EH (cell line): ENCODE results near the gene INSYN2B.

ENCODE experiments used
- DNase-seq: peaks from one replicate; pipeline ENCODE4 v3.0.0-alpha.2; 2015; ENCODE audit warnings: low read depth

INSYN2B gene

DNA sequence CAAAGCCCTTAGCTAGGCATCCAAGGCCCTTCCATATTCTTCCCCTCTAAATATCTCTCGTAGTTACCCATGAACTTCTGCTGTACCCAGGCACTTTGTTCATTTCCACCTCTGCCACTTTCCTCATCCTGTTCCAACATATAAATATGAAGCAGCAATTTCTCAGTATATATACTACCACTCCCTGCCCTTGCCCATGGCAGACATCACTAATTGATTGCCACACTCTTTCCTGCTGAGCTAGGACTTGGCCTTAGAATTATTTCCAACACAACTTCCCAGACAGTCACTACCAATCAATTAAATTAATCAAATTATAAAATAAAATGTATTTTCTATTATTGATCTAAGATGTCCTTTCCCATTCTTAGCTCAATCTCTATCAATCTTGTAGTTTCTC is 8.5 kb downstream of the INSYN2B start:
- DNase-seq = no peak

DNA sequence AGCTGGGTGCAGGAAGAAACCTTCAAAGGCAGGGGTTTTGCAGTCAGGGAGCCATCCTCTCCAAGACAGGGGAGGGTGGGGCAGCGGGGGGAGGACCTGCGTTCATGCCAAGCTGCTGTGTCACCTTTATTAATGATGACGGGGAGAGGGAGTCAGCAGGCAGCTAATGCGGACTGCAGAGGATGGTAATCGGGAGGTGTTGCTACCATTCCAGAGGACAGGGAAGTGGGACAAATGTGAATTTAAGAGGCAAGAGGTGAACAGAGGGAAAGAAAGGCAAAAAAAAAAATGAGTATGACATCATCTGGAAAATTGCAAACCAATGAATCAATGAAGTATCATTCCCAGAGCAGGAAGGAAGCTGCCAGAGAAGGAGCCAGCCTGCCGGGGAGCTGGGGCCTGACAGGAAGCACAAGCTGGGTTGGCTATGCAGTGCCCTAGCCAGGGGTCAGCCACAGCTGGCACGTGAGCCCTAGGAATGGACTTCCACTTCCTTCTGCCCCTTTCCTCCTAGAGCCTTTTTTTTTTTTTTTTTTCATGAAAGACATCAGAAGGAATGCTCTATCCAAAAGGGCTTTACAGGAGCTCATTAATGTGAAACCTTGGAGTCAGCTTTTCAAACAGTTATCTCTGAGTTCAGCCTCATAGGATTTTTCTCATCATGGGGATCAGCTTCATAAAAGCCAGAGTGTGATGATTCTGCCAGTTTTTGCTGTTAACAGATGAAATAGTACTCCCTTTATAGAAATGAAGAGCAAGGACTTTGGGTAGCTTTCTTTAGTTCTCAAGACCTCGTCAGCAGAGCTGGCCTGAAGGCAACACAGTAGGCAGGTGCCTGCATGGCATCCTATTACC is 9.2 kb downstream of the INSYN2B start:
- DNase-seq = peak; percentile 92

DNA sequence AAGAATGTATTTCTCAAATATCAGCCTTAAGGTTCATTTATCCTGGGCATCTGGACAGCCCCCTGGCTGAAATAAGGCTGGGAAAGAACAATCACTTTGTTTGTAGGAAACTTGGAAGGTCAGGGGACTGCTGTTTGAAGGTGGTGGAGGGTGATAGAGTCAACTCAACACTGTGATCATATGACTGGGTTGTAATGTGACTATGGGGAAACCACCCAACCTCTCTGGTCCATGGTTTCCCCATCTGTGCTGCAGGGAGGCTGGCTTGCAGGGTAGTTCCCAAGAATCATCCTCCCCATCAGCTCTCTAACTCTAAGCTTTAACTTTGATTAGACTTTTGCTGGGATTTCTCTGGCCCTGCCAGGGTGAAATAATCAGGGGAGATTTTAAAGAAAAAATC is 10.0 kb downstream of the INSYN2B start:
- DNase-seq = no peak

DNA sequence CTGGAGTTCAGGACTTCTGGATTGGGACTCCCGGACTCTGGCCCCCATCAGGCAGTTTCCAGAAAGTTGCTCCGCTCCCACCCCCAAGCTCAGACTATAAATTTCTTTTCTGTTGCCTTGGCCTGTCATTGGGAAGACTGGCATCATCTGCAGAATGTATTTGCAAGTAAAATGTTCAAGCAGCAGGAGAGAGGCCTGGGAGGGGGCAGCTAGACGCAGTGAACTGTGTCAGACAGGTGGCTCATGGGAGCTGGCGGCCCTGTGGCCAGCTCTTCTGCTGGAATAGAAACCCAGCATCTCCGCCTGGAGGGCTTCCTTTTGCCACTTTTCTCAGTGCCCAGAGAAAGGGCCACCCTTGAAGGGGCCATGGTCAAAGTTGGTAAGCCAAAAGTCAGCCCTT is 16.0 kb downstream of the INSYN2B start:
- no peak for DNase-seq

DNA sequence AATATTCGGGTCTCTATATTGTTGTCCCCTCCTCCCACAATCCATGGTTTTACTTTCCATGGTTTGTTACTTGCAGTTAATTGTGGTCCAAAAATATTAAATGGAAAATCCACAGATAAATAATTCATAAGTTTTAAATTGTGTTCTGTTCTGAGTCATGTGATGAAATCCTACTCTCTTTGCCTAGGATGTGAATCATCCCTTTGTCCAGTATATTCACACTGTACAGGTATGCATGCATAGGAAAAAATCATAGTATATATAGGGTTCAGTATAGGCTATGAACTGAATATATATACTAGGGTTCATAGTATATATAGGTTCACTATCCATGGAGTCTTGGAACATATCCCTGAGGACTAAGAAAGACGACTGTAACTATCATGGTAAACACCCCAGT is 19.6 kb downstream of the INSYN2B start:
- no peak for DNase-seq

DNA sequence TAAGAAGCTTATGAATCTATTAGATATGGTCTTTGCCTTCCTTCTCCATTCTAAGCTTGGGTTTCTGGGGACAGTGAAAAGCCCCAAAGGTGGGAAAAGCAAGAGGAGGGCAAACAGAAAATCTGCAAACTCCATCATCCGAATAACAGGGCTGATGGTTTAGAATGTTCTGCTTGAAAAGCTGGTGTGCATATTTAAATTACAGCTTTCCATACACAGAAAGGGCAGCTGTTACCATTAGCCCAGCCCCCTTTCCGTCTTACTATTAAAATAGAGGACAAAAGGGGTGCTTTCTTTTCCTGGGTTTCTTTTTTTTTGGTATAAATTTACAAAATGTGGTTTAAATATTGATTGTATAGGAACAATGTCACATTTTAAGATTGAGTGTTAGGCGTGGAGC is 22.0 kb downstream of the INSYN2B start:
- no peak for DNase-seq

DNA sequence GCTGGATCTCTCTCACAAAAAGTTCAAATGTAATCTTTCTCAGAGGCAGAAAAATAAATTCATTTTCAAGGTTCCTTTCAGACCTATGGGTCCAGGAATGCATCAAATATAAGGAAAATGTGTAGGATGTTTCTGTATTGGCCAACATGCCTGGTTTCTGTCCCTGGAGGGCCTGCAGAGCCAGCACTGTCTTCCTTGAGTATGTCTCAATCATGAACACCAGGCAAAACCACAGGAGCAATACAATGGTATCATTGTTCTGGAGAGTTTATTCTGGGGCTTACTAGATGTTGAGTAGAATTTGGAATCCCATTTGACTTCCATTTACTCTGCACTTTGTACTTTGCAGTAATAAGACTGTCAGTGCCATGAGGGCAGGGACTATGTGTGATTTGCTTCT is 23.5 kb downstream of the INSYN2B start:
- DNase-seq = no peak

DNA sequence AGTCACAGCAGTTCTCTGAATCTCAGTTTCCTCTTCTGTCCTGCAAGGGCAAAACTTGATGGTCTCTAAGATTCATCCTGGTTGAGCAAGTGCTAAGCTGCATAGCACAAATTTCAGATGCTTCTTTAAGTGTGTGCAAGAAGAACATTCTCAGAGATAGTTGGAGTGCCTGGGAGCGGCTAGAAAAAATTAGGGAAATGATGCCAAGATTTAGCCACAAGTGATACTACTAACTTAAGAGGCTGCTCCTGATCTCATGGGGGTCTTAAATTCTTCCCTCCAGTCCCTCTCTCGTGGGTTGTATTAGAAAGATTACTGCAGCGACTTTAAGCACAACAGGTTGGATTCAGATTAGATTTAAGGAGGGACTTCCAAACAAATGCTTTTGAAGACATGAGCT is 24.2 kb downstream of the INSYN2B start:
- no peak for DNase-seq

DNA sequence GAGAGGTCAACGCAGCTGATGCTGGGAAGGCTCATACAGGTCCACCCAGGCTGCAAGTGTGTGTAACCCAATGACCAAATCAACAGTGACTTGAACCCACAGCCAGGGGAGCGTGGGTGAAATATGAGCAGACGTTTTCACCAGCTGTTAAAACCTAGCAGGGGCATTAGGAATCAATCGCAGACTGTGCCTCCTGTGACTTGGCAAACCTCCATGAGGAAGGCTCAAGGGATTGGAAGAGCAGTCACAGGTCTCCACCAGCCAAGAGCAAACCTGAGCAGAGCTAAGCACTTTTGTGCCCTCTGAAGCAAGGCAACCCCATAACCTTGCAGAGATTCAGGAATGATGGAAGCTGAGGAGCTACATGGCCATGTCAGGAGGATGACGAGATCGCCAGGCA is 25.5 kb downstream of the INSYN2B start:
- DNase-seq = no peak

DNA sequence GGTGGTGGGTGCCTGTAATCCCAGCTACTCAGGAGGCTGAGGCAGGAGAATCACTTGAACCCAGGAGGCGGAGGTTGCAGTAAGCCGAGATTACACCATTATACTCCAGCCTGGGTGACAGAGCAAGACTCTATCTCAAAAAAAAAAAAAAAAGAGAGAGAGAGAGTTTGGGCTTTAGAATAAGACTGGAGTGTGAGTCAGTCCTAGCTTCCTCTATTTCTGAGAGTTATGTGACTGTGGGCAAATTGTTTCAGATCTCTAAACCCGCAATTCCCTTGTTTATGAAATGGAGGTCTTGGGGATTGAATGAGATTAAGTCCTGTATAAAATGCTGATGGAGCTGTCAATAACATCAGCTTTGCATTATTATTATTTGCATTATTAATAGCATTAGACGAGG is 27.1 kb downstream of the INSYN2B start:
- DNase-seq = peak; percentile 55

DNA sequence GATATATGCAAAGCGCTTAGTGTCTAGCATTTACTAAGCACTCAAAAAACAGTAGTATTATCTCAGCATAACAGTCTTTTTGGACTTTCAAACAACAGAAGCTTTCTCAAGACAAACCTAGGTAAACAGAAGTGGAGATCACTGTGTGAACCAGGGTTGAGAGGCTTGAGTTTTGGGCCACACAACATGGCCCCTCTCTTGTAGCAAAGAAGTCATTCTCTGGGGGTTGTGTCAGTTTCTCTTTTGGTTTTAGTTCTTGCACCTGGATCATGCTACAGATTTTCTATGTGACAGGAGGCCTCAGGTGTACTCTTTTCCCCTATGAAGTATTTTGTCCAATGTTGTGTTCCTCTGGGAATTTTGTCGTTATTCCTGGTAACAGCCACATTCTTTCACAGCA is 30.0 kb downstream of the INSYN2B start:
- no peak for DNase-seq

DNA sequence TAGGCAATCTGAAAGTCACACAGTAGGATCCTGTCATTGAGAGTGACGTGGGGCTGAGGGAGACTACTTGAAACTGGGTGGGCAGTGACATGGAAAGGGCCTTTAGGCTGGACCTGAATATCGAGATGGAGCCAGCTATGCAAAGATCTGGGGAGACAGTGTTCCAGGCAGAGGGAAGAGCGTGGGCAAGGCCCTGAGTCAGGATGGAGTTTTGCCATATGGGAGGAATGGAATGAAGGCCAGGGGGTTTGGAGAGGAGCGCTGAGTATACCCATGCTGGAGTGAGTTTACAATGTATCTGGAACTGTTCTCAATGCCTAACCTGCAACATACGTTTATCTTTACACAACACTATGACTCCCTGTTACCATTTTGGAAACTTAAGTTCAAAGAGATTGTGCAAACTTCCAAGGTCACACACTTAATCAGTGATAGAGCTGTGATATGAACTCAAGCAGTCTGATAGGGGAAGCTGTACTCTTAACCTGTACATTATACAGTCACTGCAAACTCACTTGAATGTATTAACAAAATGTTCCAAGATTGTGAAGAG is 33.5 kb downstream of the INSYN2B start:
- no peak for DNase-seq

DNA sequence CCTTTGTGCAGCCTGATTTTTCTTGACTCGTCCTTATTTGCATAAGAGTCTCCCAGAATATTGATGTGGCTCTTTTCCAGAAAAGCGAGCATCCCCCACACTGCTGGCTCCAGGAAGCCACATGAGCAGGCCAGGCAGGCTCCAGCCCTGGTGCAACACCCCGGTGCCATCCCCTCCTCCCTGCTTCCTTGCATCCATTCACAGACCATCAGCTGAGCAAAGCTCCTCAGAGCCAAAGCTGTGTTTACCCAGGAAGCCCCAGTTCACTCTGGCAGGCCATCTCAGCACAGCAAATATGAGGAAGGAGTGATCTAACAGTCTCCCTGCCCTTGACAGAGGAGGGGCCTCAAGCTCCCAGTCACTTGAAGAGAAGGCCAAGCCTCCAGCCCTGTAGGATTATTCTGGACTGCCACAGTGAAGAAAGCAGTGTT is 34.4 kb downstream of the INSYN2B start:
- peak; percentile 97 for DNase-seq

DNA sequence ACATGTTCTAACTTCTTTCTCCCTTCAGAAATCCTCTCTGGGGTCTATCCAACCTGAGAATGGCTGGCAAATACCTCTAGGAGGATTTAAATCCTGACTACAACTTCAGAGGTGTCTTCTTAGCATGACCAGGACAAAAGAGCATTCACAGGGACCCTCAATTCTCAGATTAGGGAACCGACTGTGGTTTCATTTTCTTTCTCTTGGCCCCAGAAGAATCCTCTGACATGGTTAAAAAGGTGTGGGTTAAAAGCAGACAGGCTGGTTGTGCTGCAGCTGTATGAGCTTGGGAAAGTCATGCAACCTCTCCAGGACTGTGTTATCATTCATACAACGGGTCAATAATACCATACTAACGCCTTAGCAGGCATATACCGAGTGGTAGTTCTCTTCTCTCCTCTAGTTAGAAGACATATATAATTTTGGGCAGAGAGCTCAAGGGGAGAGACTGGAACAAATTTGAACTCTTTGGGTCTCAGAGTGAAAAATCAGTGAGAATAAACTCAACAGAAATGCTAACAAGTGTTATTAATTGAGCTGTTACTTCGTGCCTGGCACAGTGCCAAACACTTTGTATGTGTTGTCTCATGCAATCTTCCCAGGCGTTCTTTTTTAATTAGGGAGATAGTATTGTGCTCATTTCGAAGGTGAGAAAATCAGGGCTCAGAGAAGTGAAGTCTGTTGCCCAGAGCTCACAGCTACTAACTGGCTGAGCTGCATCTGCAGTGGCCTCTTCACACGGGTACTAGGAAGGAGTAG is 35.2 kb downstream of the INSYN2B start:
- DNase-seq = no peak

DNA sequence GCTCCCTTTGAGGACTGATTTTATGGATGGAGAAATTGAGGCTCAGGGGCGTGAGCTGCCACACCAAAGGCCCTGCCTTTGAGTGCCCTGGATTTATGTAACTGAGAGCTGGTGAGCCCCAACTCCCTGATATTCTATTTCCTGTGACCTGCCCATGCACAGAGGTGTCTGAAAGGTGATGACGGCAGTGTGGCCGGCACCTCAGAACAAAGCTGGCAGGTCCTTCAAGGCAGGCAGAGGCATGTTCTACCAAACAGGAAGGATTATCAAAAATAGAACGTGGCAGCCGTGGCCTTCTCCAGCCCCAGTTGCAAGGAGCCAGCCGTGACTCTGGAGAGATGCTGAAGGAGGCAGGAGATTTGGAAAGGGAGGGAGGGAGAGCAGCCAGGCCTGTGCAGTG is 36.2 kb downstream of the INSYN2B start:
- DNase-seq = no peak

DNA sequence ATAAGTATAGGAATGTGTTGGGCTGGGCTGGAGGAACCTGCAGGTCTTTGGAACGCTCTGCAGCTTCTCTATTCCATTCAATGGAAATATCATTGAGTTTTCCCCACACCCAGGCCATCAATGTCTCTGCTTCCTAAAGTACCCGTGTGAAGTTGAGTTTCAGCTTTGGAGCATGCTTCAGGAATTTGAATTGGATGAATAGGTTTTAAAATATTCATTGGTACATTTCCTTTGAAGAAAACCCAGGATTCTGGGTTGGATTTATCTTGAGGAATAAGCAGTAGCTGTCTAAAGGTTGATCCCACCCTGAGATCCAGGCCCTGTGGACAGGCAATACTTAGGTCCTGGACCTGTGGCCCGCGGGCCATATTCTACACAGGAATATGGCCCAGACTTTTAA is 37.3 kb downstream of the INSYN2B start:
- DNase-seq = peak; percentile 33

DNA sequence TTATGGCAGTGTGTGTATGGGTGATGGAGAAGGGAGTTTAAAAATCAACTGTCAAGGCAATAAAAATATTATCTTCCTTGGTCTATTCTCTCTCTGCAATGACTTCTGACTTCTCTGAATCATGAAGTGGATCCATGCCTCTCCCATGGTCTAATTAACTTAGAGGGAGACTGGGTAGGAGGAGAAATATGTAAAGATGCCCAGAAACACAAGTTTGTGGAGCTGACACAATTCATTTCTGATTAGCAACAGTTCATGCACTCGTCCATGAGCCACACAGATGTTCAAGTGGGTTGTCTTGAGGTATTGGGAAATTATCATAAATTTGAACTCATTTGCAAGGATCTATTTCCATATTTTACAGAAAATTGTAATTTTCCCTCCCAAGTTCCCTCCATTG is 38.1 kb downstream of the INSYN2B start:
- DNase-seq = peak; percentile 49

DNA sequence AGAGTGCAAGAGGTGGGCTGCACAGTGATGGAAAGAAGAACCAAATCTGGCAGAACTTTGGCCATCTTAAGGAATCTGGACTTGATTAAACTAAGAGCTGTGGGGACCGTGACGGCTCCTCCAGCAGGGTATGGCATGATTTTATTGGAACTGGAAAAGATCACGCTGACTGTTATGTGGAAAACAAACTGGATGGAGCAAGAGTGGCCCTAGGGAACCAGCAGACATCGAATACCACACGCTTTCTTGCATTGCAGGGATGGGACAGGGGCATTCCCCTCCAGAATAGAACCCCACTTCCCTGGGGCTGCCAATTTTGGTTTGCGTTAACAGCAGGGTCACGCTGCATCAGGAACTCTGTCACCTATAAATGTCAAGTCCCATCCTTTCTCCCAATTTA is 38.8 kb downstream of the INSYN2B start:
- no peak for DNase-seq

DNA sequence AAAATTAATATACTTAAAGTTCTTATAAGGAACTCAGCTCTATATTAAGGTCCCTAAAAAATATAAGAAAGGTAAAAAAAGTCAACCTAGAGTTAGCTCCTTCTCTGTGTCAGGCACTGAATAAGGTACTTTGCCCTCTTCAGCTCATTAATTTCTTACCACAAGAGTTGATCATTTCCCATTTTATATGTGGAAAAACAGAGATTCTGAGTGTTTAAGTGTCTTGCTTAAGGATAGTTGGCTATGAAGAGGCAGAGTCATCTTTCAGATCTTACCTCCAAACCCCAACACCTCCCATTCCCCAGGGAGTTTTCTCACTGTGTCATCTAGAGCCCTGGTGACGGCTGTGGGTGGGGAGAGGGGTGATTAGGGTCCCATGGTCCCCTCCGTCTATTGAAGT is 40.6 kb downstream of the INSYN2B start:
- DNase-seq = no peak

DNA sequence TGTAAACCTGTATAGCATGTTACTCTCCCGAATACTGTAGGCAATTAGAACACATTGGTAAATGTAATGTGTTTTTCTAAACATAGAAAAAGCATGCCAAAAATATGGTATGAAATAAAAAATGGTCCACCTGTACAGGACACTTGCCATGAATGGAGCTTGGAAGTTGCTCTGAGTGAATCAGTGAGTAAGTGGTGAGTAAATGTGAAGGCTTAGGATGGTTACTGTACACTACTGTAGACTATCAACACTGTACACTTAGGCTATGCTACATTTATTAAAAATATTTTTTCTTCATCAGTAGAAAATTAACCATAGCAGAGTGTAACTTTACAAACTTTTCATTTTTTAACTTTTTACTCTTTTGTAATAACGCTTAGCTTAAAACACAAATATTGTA is 41.9 kb downstream of the INSYN2B start:
- DNase-seq = no peak

DNA sequence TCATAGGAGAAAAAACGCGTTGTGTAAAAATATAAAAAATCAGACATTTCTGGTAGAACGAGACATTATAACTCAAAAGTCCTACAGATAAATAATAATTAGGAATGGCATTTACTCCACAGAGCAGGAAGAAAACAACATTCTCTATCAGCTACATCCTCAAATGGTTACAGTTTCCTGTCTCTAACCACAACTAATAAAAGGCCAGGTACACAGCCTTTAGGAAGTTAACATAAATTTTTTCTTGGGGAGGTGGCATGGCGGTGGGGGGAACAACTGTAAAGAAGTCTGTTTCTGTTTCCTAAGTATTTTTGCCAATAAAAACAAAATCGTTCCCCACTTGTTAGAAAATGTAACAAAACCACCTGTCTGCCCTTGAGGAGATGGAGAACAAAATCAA is 44.5 kb downstream of the INSYN2B start:
- DNase-seq = no peak

DNA sequence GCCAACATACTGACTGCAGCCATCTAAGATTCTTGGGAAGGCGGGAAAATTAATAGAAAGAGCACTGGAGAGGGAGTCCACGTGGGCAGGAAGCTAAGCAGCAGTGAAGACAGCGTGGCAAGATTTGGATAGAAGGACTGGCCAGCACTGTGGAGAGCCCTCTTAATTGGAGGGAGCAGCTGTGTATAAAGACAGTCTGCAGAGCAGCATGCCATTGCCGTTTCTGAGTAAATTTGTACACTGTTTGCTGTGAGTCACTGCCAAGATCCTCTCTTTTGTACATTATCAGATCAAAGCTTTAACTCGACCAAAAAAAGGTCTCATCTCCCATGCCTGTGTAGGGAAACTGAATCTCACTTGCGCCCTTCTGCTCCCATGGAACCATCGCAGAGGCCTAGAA is 45.3 kb downstream of the INSYN2B start:
- DNase-seq = peak; percentile 76

DNA sequence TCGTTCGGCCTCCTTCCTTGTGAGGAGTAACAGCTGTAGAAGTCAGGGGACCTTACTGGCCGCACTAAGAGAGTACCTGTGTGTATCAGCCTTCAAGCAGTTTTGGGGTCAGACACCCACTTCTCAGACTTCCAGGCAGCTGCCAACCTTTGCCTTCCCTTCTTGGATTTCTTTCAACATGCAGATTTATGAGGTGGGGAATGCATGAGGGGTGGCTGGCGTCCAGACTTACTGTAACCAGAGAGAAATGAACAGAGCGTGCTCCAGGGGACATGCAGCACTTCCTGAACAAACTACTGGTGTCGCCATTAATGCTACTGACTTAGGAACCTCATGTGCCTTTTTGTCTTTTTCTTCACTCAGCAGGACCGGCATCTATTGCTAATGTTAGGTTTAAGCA is 46.7 kb downstream of the INSYN2B start:
- peak; percentile 44 for DNase-seq
